M059J (cell line): ENCODE measurements around the gene FRMD8. TPM values are rescaled to one million over a fixed set of nuclear protein-coding genes. Genes with fewer than 3 reads are reported as not detected.

Experiments used
- DNase-seq: peaks from one replicate; pipeline ENCODE4 v3.0.0-alpha.2; 2012; ENCODE audit warnings: low read depth
- total RNA-seq: library from RNA; depleted of rRNA; stranded (reverse); fragments of >200 nt; shearing (Covaris generic); gene quantifications from 2 replicates; pipeline ENCODE4 v1.2.3, GENCODE V29; 2014; rRNA removed

The FRMD8 gene, protein sequence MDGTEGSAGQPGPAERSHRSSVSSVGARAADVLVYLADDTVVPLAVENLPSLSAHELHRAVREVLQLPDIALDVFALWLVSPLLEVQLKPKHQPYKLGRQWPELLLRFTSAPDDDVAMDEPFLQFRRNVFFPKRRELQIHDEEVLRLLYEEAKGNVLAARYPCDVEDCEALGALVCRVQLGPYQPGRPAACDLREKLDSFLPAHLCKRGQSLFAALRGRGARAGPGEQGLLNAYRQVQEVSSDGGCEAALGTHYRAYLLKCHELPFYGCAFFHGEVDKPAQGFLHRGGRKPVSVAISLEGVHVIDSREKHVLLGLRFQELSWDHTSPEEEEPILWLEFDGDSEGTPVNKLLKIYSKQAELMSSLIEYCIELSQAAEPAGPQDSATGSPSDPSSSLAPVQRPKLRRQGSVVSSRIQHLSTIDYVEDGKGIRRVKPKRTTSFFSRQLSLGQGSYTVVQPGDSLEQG
- total RNA-seq = 42.6 and 43.0 TPM in 2 replicates

GRCh38 chr11:65386307-65387140, at the start of gene FRMD8:
TSS of gene FRMD8 (plus strand) at chr11:65386637. CDS start at chr11:65387037, 400 bp downstream.
- DNase-seq = peak; percentile 83

DNA sequence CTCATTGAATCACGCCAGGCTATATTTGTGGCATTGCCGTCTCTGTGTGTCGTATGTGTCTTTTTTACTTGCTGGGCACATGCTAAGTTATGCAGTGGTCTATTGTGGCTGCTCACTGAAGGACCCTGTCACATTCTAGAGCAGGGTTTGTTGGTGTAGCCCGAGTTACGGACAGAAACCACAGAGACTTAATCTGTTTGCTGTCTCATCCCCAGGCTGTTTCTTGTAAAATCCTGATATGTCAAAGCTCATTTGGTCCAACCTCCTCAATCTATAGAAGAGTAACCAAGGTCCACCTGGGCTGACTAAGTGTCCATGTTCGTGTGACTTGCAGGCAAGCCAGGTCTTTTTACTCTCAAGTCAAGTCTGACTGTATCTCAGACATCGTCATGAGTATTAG, 47.8 kb upstream of the FRMD8 start:
- no peak for DNase-seq

DNA sequence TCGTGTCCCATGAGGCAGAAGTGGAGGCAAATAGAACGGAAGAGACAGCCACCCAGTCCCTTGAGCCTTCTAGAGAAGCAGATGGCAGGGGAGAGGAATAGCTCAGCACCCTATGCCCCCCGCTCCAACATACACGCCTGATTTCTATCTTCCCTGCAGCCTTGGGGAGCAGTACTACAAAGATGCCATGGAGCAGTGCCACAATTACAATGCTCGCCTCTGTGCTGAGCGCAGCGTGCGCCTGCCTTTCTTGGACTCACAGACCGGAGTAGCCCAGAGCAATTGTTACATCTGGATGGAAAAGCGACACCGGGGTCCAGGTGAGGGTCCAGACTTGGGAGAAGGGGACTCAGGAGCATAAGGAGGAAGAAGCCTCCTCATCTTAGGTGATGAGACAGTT, 46.2 kb upstream of the FRMD8 start:
- DNase-seq = no peak

- DNase-seq = no peak
These were observed 44.6 kb upstream of the FRMD8 start for GRCh38 chr11:65341856-65342255.

GRCh38 chr11:65351511-65351910, 34.9 kb upstream of the FRMD8 start:
- no peak for DNase-seq

DNA sequence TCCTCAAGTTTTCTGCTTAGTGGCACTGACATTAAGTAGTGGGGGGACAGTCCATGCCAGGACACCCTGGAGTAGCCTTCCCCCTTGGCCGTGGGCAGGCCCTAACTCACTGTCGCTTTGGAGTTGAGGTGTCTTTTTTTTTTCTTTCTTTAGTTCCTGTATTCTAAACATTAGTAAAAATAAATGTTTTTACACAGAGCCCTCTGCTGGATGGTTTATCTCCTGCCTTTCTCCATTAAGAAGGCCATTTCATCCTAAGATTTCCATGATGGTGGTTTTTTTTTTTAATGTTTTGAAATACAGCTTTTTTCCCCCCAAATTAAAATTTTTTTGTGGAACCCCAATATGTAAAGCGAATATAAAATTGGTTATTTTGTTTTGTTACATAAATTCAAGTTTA, 33.7 kb upstream of the FRMD8 start:
- peak; percentile 29 for DNase-seq

DNA sequence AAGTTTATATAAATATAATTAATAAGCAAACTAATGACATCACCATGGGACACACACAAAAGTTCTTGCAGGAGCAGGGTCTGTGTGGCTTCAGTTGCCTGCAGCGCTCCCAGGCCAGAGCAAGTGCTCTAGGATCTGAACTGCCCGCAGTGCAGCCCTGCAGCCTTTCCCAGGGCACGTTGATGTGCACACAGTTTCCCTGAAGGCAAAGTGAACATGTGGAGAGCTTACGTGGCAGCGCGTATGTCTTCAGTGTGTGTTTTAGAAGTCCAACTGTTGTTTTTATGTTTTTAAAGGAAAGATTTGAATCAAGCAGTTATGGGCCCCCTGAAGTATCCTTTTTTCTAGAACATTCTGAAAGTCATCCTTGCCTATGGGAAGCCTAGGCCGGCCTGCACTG, 33.1 kb upstream of the FRMD8 start:
- DNase-seq = no peak

DNA sequence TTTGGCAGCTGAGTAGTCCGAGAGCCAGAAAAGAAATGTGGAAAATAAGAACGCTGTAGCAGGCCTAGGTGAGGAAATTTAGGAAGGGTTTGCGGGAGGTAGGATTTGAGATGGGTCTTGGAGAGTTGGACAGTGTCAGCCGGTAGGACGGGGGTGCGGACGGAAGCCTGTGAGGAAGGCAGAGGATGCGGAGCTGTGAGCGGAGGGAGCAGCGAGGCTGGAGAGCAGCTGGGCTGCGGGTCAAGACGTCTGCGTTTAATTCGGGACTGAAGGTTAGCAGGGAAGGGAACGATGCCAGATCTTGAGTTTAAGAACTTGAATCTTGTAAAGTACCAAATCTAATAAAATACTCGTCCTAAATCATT, 32.6 kb upstream of the FRMD8 start:
- no peak for DNase-seq

- peak; percentile 94 for DNase-seq
These were observed 32.0 kb upstream of the FRMD8 start, which contains the start of gene TIGD3 for GRCh38 chr11:65354265-65355012. TSS of gene TIGD3 (plus strand) at chr11:65354751. CDS start at chr11:65355809, 1,058 bp downstream.

DNA sequence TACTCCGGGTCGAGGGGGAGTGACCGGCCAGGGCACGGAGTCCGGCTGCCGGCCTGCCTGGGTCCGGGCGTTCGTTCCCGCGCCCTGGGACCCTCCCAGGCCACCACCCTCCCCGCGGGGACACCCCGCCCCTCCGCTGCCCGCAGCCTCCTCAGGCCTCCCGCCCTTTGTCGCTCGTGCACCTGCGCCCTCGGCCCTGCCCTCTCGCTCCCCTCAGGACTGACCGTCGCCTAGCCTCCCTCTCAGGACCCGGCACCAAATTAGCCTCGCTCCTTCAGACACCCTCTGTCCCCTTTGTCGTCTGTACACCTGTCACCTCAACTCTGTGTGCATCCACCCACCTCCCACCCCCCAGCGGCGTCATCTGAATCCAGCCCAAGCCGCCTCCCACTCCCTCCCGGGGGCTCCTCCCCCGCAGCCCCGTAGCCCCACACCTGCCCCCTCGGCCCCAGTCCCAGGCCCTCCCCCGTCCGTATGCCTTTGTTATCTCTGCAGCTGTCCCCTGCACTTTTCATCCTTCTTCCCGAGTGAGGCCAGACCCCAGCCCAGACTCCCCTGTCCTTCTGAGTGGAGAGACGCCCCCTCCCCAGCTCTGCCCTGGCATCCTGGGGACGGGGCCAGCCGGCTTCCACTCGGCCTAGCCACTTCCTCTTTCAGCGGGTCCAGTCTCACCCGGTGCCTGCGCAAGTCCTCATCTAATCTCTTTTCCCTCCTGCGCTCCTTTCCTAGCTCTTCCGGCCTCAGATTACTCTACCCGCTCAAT, 31.2 kb upstream of the FRMD8 start:
- DNase-seq = no peak

DNA sequence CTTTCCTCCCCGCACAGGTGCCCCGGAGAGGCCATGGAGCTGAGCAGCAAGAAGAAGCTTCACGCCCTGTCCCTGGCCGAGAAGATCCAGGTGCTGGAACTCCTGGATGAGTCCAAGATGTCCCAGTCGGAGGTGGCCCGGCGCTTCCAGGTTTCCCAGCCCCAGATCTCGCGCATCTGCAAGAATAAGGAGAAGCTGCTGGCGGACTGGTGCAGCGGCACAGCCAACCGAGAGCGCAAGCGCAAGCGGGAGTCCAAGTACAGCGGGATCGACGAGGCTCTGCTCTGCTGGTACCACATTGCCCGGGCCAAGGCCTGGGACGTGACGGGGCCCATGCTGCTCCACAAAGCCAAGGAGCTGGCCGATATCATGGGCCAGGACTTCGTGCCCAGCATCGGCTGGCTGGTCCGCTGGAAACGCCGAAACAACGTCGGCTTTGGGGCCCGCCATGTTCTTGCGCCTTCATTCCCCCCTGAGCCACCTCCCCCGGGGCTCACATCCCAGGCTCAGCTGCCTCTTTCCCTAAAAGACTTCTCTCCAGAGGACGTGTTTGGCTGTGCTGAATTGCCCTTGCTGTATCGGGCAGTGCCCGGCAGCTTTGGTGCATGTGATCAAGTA, 30.6 kb upstream of the FRMD8 start:
- DNase-seq = peak; percentile 69

GRCh38 chr11:65356394-65356972, 30.0 kb upstream of the FRMD8 start:
- DNase-seq = no peak

GRCh38 chr11:65357856-65358356, 28.5 kb upstream of the FRMD8 start:
- DNase-seq = no peak

GRCh38 chr11:65362320-65362931, 24.0 kb upstream of the FRMD8 start:
- no peak for DNase-seq

DNA sequence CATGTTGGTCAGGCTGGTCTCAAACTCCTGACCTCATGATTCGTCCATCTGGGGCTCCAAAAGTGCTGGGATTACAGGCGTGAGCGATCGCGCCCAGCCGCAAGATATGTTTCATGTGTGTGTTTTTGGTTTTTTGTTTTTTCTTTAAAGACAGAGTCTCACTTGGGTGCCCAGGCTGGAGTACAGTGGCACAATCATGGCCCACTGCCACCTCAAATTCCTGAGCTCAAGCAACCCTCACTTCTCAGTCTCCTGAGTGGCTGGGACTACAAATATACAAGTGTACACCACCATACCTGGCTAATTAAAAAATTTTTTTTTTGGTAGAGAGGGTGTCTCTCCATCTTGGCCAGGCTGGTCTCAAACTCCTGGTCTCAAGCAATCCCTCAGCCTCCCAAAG, 23.5 kb upstream of the FRMD8 start:
- no peak for DNase-seq

DNA sequence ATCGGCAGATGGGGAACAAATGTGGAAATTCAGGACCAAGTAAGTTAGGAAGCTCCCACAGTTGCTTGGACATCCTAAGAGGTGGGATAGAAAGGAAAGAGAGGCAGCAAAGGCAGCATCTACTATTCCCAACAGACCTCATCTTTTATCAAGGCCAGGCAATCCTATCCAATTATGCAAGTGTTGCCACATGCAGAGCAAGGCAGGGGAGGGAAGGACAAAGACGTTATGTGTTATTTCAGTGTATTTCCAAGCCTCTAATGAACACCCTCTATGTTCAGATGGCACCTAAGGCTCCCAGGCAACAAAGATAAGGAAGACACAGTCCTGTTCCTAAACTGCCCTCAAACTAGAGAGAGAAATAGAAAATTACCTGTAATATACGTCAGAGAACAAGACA, 22.7 kb upstream of the FRMD8 start:
- no peak for DNase-seq

GRCh38 chr11:65366340-65366773, 20.1 kb upstream of the FRMD8 start:
- peak; percentile 84 for DNase-seq

- DNase-seq = no peak
These were observed 15.8 kb upstream of the FRMD8 start for GRCh38 chr11:65370659-65371049.

- no peak for DNase-seq
These were observed 12.4 kb upstream of the FRMD8 start for GRCh38 chr11:65373839-65374580.
